ENCODE data around the gene UCHL1.

GRCh38 chr4:41296995-41297394 lies 40.3 kb downstream of the UCHL1 start:
- TF ChIP-seq POLR2AphosphoS5 (IDR thresholded peaks at IDR 0.05; ENCODE audit: borderline replicate concordance, low read depth, low read length) = no peak
- TF ChIP-seq EZH2 (IDR thresholded peaks at IDR 0.05) = no peak

Data from SK-N-MC (cell line).